Kasumi-1 (cell line): ENCODE data around the gene GLIS1.

Source experiments
- DNase-seq, 2 experiments: peaks; one replicate each; lab custom pipeline; 2025; lab: John Stamatoyannopoulos, UW

Gene GLIS1

GRCh38 chr1:53678938-53679825 is 59.8 kb downstream of the GLIS1 start:
- no peak for DNase-seq

DNA sequence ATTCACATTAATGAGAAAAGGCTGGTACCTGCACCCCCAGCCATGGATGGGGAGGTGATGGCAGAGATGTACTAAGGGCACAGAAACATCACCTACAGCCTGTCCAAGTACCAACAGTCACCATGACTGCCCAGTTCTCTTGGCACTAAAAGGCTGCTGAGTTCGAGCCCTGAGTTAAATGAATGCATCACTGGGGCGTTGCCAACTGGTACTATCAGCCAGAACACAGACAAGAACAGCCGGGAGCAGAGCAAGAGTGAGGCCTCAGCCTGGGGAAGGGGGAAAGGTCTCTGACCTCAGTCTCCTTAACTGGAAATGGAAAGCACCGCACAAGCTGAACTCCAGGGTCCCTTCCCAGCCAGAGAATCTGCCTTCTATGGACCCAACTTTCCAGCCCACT is 60.5 kb downstream of the GLIS1 start:
- no peak for DNase-seq

DNA sequence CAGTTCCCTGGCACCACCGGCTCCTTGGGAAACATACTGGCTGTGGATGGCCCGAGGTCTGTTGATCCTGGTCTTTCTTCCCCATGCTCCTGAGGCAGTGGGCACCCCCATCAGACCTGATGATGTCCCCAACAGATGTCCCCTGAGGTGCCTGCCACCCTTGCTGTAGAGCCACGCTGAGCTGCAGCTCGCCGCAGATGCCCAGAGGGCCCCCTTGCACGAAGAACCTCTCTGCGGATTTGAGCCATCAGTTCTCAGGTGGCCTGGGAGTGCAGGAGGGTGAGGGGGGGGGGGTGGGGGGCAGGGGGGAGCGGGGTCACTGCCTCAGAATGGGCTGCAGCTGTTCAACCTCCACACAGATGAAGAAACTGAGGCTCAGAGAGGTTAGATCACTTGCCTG is 60.9 kb downstream of the GLIS1 start:
- no peak for DNase-seq

DNA sequence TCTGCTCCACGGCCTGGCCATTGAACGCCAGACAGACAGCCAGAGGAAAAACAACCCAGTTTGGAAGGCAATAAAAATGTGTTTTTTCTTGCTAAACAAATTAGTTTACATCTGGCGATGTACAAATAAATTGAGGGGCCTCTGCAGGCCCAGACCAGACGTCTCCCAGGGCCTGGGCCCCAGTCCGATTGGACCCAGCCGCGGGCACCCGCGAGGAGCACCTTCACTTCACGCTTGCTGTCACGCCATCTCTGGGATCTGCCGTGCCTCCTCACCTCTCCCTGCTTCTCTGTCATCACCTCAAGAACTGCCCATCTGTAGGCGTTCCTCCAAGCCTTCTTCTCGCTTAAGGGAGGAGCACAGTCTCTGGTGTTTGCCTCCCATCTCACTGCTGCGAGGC is 61.5 kb downstream of the GLIS1 start:
- DNase-seq = no peak

DNA sequence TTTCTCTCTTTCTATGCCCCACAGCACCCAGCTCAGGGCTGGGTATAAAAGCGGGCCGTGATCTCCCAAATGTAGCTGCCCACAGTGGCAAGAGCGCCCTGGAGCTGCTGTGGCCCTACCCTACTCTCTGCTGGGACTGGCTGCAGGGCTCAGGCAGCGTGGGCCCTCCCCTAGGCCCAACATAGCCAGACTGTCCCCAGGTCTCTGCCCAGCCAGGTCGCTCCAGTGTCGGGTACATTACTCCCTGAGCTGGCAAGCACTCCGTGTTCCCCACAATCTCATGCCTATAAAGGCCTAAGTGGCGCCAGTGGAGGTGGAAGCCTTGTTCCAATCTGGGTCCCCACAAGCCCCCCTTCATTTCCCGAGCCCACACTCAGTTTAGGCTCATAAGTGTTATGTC is 66.2 kb downstream of the GLIS1 start:
- DNase-seq = no peak

DNA sequence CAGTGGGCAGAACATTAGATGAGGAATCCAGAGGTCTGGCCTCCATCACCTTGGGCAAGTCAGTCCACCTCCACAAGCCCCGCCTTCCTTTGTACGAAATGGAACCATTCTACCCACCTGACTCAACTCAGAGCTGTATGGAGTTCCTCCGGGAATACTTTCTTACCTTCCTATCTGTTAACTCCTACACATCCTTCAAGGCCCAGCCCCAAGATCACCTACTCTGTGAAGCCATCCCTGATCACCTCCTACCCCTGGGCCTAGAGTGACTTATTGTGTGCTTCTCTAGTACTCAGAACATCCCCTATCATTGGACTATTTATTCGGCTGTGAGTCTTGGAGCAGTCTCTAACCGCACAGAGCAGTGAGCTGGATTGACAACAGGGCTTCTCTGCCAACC is 66.7 kb downstream of the GLIS1 start:
- DNase-seq = no peak

DNA sequence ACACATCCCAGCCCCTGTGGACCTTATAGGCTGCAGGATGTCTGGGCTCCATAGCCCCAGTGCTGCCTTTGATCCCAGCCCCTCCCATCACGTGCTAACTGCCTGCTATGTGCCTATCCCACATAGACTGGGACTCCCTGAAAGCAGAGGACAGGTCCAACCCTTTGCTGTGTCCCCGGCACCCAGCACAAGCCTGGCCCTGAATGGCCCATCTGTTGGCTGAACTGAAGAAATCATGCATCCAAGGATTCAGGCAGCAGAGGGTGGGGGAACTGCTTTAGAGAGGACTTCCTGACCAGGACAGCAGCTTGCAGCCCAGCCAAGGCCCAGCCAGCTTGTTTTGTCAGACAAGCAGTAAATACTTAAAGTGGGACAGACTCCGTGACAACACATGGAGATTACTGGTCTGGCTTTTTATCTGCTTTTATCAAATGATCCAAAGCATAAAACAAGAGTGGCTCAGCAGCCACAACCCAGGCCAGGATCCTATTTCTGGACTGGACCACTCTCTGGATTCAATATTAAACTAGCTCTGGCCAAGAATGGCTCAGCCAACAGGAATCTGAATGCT is 69.3 kb downstream of the GLIS1 start:
- no peak for DNase-seq

DNA sequence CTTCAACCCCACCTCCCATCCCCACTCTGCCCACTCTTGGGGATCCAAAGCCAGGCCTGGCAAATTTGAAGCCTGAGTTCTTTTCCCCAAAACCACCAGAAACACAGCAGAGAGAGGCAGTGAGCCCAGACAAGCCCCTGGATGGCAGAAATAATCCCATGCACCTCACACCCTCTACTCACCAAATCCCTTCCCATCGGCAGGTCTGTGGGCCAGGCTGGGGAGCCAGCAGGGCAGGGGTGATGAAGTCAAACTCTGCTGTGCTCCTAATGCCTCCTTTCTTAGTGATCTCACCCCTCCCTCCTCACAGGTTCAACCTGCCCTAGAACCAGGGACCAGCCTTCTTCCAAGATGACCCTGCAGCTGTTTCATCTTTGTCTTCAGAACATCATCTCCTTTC is 72.4 kb downstream of the GLIS1 start:
- no peak for DNase-seq

DNA sequence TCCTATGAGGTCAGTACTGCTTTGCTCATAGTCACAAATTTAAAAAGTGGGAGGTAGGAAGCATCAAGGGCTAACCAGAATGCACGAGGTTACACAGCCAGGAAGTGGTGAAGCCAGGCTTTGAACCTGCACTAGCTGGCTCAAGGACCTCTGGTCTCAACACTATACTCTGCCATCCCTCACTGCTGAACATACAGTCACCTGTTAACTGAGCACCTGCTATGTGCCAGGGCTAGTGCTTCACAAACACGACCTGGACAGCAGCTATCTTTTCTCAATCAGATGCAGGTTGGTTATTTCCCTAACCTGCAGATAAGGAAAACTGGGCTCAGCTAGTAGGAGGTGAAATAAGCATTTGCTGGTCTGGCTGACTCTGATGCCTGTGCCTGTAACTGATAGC is 73.0 kb downstream of the GLIS1 start:
- no peak for DNase-seq

DNA sequence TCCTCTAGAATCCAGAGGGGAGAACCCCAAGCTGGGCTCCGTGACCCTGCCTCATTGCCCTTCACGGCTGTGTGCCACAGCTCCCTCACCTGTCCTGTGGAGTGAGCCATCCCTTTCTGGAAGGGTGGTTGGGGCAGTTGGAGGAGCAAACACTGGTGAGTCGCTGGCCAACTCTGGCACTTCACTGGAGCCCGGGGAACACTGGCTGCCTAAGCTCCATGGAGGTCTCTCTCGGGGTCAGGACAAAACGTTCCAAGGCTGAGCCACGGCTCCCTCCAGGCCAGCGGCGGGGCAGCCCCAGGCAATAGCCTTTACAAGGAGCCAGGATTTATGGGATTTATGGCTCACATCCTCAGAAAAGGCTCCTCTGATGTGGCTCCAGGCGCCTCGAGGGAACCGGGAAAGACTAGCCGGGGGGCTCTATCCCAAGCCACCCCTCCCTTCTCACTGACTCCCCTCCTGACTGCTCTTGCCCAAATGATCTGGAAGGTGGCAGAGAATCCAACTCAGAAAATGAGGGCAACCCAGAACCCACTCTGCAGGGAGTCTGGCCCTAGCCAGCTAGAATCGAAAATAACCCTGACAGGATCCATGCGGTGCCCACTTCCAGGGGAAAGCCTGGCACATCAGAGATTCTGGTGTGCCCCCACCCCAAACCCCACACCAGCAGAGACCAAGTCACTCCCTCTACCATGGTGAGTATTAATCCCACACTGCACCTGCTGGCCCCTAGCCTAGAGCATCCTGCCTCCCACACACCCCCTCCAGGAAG is 75.2 kb downstream of the GLIS1 start:
- no peak for DNase-seq

DNA sequence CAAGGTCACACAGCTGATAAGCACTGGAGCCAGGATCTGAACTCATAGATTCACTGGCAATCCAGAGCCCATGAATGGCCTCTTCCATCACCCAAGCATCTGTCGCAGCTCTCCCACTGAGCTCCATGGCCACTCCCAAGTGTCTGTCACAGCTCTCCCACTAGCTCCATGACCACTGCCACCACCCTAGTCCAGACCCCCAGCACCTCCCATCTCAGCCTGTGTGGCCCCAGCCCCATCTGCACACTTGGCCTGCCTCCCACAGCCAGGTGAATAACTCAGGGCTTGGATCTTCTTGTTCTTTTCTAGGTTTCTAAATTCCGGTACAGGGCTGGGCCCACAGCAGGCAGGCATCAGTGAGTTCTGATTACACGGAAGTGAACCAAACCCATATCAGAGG is 76.0 kb downstream of the GLIS1 start:
- DNase-seq = no peak

DNA sequence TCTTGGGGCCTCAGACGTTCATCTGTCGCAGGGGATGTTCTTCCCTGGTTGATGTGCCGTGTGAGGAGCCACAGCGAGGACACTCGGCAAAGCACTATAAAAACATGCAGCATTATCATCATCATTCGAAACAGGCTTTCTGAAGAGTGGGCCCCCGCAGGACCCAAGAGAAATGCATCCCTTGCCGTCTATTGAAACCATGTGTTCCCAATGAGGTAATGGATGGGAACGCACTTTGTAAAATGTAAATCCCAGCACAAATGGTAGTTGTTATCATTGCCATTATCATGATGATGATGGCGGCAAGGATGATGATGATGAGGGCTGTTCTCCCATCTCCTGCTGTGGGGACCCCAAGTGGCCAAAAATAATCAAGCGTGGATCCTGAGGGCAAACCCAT is 76.8 kb downstream of the GLIS1 start:
- DNase-seq = no peak

DNA sequence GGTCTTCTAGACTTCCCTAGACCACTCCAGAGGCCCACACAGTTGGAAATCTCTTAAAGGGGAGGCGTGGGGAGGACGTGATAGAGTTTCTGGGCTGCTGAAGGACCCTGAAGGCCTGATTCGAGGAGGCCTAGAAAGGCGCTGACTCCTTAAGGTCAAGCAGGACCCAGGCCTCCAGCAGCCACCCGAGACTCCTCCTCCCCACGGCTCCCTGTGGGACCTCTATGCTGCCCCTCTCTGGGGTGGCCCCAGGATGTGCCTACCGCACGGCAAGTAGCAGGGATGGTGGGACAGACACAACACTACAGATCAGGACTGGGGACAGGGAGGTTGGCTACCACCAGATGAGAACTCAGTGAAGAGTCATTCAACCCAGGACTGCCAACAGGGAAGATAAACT is 77.5 kb downstream of the GLIS1 start:
- no peak for DNase-seq

- no peak for DNase-seq
Observed at GRCh38 chr1:53660666-53661065, 78.3 kb downstream of the GLIS1 start.

DNA sequence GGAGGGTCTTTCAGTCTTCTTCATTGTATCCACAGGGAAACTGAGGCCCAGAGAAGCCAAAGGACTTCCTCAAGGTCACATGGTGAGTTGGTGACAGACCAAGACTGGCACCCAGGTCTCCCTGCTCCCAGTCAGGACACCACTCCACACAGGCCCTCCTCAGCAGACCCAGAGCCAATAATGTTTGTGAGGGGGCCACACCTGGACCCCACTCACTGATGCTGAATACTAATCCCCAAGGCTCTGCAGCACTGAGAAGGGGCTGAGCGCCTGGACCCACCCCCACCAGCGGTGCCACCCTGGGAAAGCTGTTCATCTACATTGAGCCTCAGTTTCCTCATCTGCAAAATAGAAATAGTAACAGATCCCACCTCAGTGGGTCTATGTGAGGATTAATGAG is 79.5 kb downstream of the GLIS1 start:
- no peak for DNase-seq

DNA sequence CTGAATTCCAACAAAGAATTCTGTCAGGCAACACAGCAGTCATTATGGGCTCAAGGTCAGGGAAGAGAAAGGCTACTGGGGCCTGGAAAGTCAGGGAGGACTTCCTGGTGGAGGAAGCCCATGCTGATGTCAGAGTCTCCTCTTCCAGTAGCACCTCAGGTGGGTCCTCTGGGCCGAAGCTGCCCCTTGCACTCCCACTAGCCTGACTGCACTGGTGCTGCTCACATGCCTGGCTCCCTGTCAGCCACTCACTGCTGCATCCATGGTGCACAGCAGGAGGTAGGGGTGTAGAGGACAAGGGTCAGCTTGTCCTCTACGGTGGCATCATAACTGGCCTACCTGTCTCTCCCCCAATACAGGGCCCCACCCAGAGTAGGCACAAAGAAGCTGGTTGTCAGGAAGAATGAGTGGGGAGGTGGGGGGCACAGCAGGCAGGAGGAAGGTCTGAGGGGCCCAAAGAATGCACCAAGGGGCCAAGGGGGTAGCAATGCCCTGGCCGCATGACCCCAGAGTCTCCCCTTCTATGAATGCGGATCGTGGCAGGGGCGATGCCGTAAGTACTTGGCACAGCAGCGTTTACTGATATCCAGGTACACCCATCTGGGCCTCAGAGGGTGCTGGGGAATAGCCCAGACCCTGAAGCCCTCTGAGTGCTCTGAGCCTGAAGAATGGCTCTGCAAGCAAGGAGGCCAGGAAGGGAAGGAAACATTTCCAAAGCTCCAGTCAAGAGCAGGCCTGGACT is 80.3 kb downstream of the GLIS1 start:
- no peak for DNase-seq

GRCh38 chr1:53657891-53658396 is 81.0 kb downstream of the GLIS1 start:
- no peak for DNase-seq

- DNase-seq = no peak
Observed at GRCh38 chr1:53657531-53657805, 81.5 kb downstream of the GLIS1 start.

DNA sequence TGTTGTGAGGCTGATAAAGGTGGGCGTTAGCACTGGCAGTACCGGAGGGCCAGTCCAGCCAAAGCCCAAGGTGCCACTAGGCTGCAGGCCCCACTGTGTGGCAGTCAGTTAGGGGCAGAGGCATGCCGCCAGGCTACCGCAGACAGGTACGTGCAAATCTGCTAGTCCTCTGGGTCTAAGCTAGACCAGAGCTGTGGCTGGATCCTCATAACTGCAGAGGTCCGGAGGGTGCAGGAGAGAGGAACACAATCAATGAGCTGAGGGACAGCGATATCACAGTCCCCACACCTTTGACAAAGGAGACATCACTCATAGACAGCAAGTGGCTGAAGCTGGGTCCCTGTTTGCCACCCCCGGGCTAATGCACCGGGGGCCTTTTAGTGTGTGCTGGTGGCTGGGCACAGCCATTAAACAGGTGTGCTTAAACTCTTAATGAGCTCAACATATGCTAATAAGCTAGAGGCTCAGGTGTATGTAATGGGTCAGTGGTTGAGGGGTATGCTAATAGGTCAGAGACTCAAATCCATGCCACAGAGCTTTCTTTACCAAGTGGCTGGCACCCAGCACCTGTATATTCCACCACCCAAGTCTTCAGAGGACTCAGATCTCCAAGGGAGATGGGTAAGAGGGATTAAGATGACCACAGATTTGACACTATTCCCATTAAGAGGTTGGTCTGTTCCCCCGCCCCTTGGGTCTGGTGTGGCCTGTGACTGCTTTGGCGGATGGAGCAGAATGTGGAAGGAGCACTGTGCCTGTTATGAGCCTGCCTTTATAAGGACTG is 82.0 kb downstream of the GLIS1 start:
- DNase-seq = peak; percentile 29 to 36

DNA sequence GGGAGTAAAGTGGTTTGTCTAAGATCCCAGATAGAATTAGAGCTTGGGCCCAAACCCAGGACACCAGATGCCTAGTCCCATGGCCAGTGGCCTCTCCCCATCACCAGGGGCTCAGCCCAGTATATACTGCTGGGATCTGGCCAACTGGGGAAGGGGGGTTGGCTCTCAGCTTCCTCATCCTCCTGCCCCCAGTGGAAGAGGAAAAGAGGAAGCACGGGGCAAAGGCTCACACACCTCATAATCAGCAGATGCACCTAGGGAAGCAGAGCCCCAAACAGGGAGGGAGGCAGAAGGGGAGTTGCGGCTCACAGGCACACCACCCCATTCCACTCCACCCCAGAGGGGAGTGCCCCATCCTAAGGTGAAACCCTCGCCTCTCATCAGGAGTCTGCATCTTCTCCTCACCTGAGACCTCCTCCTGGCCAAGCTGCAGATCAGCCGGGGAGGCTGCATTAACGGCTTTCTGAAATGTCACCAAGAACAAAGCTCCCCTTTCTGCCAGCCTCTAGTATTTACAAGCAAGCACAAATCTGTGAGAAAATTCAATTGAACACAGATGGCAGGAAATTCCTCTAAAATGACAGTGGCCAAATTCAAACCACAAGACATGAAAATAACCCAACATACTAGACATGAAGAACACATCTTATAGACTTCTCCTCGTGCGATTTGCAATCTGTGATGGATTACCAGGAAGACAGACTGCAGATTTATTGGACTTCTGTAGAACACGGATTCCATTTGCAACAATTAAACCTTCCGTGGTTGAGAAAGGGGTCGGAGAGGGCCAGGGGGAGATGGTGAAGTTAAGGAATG is 82.8 kb downstream of the GLIS1 start:
- peak in 1 of 2 experiments; percentile 12 for DNase-seq
